HFF-Myc (cell line): ENCODE measurements around the gene CFAP97.
"Not testable (repeated sequence)": the region's sequence is repeated elsewhere in the genome, so short reads cannot be mapped to it uniquely, and the experiment has no call there.

Experiments
- DNase-seq: peaks from one replicate; pipeline ENCODE4 v3.0.0-alpha.2; 2011; ENCODE audit warnings: low read depth; ENCODE audit errors: extremely low read depth
- H3K4me3 ChIP-seq: replicated peaks from 2 replicates; pipeline ENCODE4 v1.5.1; 2011; ENCODE audit warnings: low read depth, mild to moderate bottlenecking, control low read depth, low read length
- CTCF ChIP-seq: IDR thresholded peaks from 2 replicates; pipeline ENCODE4 v1.5.1; 2012; ENCODE audit warnings: mild to moderate bottlenecking, low read depth, low read length, control low read depth; ENCODE audit errors: missing control alignments

CFAP97 gene

GRCh38 chr4:185210102-185210981 is 6.5 kb upstream of the CFAP97 start:
- H3K4me3 ChIP-seq: peak overlapping the region; percentile 73
- DNase-seq: no peak
- TF ChIP-seq CTCF: no peak

- peak overlapping the region; percentile 73 for H3K4me3 ChIP-seq
These were observed 6.0 kb upstream of the CFAP97 start for GRCh38 chr4:185209852-185210101.

GRCh38 chr4:185209031-185209851 is 5.4 kb upstream of the CFAP97 start, which contains the start of gene SNX25:
SNX25 (plus strand) TSS chr4:185209598; CDS start chr4:185209827, 229 bp downstream.
- no peak for DNase-seq
- peak within 1 kb of the TSS; percentile 73 for H3K4me3 ChIP-seq
- no peak for TF ChIP-seq CTCF

More at GRCh38 chr4:185209852-185210101, 6.0 kb upstream of the CFAP97 start:
- not testable (repeated sequence) for DNase-seq

GRCh38 chr4:185207466-185207865 is 3.7 kb upstream of the CFAP97 start:
- no peak for DNase-seq
- no peak overlapping the region for H3K4me3 ChIP-seq
- no peak for TF ChIP-seq CTCF

- no peak overlapping the region for H3K4me3 ChIP-seq
- DNase-seq: no peak
- TF ChIP-seq CTCF: no peak
These were observed 2.0 kb upstream of the CFAP97 start for GRCh38 chr4:185205697-185206342.

GRCh38 chr4:185205073-185205472 is 1.3 kb upstream of the CFAP97 start:
- not testable (repeated sequence) for H3K4me3 ChIP-seq, DNase-seq

- no peak for TF ChIP-seq CTCF
- peak overlapping the region; percentile 73 for H3K4me3 ChIP-seq
- DNase-seq: no peak
These were observed 574 bp upstream of the CFAP97 start for GRCh38 chr4:185204238-185204910.
